Mucosa of gallbladder (tissue), 1 donor: Measurements from ENCODE around the gene HES4. TPM values are rescaled to one million over a fixed set of nuclear protein-coding genes. Genes with fewer than 3 reads are reported as not detected.
"Not testable (repeated sequence)": the region's sequence is repeated elsewhere in the genome, so short reads cannot be mapped to it uniquely, and the experiment has no call there.

Experiments used
- DNase-seq: peaks from one replicate; pipeline ENCODE4 v3.0.0-alpha.2; 2020; ENCODE audit warnings: low spot score
- total RNA-seq: library from RNA; stranded (reverse); gene quantifications from one replicate; pipeline ENCODE4 v1.2.1, GENCODE V29; 2021
- donor health status: DM: no; HTN: no; CAD: no.

The HES4 gene
- total RNA-seq, 1 donor from 2014 or later = 25.6 TPM

GRCh38 chr1:1033731-1034438 lies 34.0 kb upstream of the HES4 start:
- no peak for DNase-seq

GRCh38 chr1:1033009-1033587 lies 33.2 kb upstream of the HES4 start:
- DNase-seq = peak; percentile 75

- DNase-seq = no peak
Observed at GRCh38 chr1:1032424-1032823, 32.5 kb upstream of the HES4 start.

- no peak for DNase-seq
Observed at GRCh38 chr1:1031659-1032235, 31.9 kb upstream of the HES4 start.

- not testable (repeated sequence) for DNase-seq
Observed at GRCh38 chr1:1030867-1031658, 31.2 kb upstream of the HES4 start.

- no peak for DNase-seq
Observed at GRCh38 chr1:1027791-1028190, 27.9 kb upstream of the HES4 start.

- DNase-seq = no peak
Observed at GRCh38 chr1:1026599-1027413, 26.9 kb upstream of the HES4 start.

GRCh38 chr1:1025730-1026129 lies 25.8 kb upstream of the HES4 start:
- DNase-seq = no peak

GRCh38 chr1:1024771-1025699 lies 25.1 kb upstream of the HES4 start:
- DNase-seq = peak; percentile 84

- no peak for DNase-seq
Observed at GRCh38 chr1:1024149-1024770, 24.4 kb upstream of the HES4 start.

- DNase-seq = no peak
Observed at GRCh38 chr1:1023700-1024099, 23.8 kb upstream of the HES4 start.

GRCh38 chr1:1022302-1023009 lies 22.6 kb upstream of the HES4 start:
- DNase-seq = no peak

- no peak for DNase-seq
Observed at GRCh38 chr1:1021920-1022259, 22.0 kb upstream of the HES4 start.

GRCh38 chr1:1021010-1021919 lies 21.4 kb upstream of the HES4 start:
- DNase-seq = peak; percentile 69

GRCh38 chr1:1020415-1021009 lies 20.6 kb upstream of the HES4 start:
- DNase-seq = no peak

GRCh38 chr1:1020000-1020404 lies 20.1 kb upstream of the HES4 start, which contains the start of gene AGRN:
TSS of gene AGRN (plus strand) at chr1:1020120. CDS start at chr1:1020173, 53 bp downstream.
- no peak for DNase-seq

- peak; percentile 86 for DNase-seq
Observed at GRCh38 chr1:1019122-1019999, 19.5 kb upstream of the HES4 start.
